Measurements from ENCODE around the gene GAPVD1. TPM values are rescaled to one million over a fixed set of nuclear protein-coding genes. Genes with fewer than 3 reads are reported as not detected.

Gene GAPVD1
- total RNA-seq, 1 donor from 2014 or later: 54.8 TPM

DNA sequence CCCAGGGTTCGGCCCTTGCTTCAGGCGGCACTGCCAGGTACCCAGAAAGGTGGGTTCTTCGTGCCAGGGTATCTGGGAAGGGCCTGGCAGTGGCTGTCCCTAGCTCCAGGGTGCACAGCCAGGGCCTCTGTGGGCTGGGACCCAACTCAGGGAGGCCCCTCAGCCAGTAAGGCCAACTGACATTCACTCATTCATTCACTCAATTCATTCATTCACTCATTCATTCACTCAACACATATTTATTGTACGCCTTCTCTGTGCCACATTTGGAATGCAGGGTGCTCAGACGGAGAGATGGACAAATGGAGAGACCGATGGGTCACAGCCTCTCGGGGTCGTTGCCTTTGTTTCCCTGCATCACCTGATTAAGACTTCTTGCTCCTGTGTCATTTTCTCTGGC is 154.9 kb downstream of the GAPVD1 start:
- Histone ChIP-seq H3K4me1 (peaks cover 6% of the 10 kb centered on the region), H3K4me3 (no peak overlapping the region)
- TF ChIP-seq, protein P1, sequence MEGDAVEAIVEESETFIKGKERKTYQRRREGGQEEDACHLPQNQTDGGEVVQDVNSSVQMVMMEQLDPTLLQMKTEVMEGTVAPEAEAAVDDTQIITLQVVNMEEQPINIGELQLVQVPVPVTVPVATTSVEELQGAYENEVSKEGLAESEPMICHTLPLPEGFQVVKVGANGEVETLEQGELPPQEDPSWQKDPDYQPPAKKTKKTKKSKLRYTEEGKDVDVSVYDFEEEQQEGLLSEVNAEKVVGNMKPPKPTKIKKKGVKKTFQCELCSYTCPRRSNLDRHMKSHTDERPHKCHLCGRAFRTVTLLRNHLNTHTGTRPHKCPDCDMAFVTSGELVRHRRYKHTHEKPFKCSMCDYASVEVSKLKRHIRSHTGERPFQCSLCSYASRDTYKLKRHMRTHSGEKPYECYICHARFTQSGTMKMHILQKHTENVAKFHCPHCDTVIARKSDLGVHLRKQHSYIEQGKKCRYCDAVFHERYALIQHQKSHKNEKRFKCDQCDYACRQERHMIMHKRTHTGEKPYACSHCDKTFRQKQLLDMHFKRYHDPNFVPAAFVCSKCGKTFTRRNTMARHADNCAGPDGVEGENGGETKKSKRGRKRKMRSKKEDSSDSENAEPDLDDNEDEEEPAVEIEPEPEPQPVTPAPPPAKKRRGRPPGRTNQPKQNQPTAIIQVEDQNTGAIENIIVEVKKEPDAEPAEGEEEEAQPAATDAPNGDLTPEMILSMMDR (IDR thresholded peaks at IDR 0.05): no peak
- TF ChIP-seq POLR2AphosphoS5 (IDR thresholded peaks at IDR 0.05; ENCODE audit: insufficient read depth in 1 of 2, low read depth in 1 of 2) (no peak), POLR2A (IDR thresholded peaks at IDR 0.05) (no peak)

More for the DNA sequence above, 154.9 kb downstream of the GAPVD1 start:
- H3K9me3 ChIP-seq: no peaks in the 10 kb centered on the region
- no peaks in the 10 kb centered on the region for H3K36me3 ChIP-seq
- no peaks in the 10 kb centered on the region for H3K27me3 ChIP-seq
- no peak for DNase-seq (ENCODE audit: extremely low spot score in 2 of 2)
- intact Hi-C loops (cut with DNase I): no loop called here
- H3K27ac ChIP-seq: peak overlapping the region; percentile 53

Small RNA genes within 50 kb of the gene (small RNA-seq; reads per million reads assigned to genes)
- gene AL354710.1 (not detected), gene RNU6-1020P (not detected)

Other genes starting within 250 kb of the GAPVD1 start
- gene SCAI, start 118.3 kb upstream of the GAPVD1 start, total RNA-seq: 15.7 TPM
- gene PPP6C, start 72.0 kb upstream of the GAPVD1 start, total RNA-seq: 26.8 TPM
- 14.7 TPM for gene RABEPK, start 61.3 kb upstream of the GAPVD1 start, total RNA-seq
- 88.4 TPM for gene HSPA5, start 20.5 kb upstream of the GAPVD1 start, total RNA-seq